Measurements from ENCODE around the gene PAF1.

Gene PAF1

GRCh38 chr19:39390751-39391437 lies at the start of gene PAF1, which contains the start of gene MED29:
Gene PAF1, minus strand, starts transcription at chr19:39391106. Its CDS starts 242 bp downstream, at chr19:39390864.
Gene MED29, plus strand, starts transcription at chr19:39391378. Its CDS starts 45 bp downstream, at chr19:39391423.
- peak; percentile 100 for DNase-seq (ENCODE audit: low read depth)

- DNase-seq (ENCODE audit: low read depth): no peak
Observed at GRCh38 chr19:39438270-39438934, 47.5 kb upstream of the PAF1 start.

- DNase-seq (ENCODE audit: low read depth): no peak
Observed at GRCh38 chr19:39436350-39436716, 45.4 kb upstream of the PAF1 start.

GRCh38 chr19:39435499-39436349 lies 44.8 kb upstream of the PAF1 start, which contains the start of gene RPS16:
Gene RPS16, minus strand, starts transcription at chr19:39435949. Its CDS starts 54 bp downstream, at chr19:39435895.
- DNase-seq (ENCODE audit: low read depth): peak; percentile 98

- no peak for DNase-seq (ENCODE audit: low read depth)
Observed at GRCh38 chr19:39434123-39435076, 43.5 kb upstream of the PAF1 start.

GRCh38 chr19:39433480-39434079 lies 42.7 kb upstream of the PAF1 start:
- DNase-seq (ENCODE audit: low read depth): no peak

- no peak for DNase-seq (ENCODE audit: low read depth)
Observed at GRCh38 chr19:39432677-39433025, 41.7 kb upstream of the PAF1 start.

GRCh38 chr19:39430675-39431593 lies 40.0 kb upstream of the PAF1 start:
- no peak for DNase-seq (ENCODE audit: low read depth)

- DNase-seq (ENCODE audit: low read depth): no peak
Observed at GRCh38 chr19:39428283-39429112, 37.6 kb upstream of the PAF1 start.

- DNase-seq (ENCODE audit: low read depth): no peak
Observed at GRCh38 chr19:39427707-39428106, 36.8 kb upstream of the PAF1 start.

GRCh38 chr19:39426170-39426569 lies 35.3 kb upstream of the PAF1 start:
- DNase-seq (ENCODE audit: low read depth): no peak

- DNase-seq (ENCODE audit: low read depth): no peak
Observed at GRCh38 chr19:39425744-39426143, 34.8 kb upstream of the PAF1 start.

GRCh38 chr19:39424934-39425333 lies 34.0 kb upstream of the PAF1 start:
- DNase-seq (ENCODE audit: low read depth): no peak

- DNase-seq (ENCODE audit: low read depth): no peak
Observed at GRCh38 chr19:39423258-39424086, 32.6 kb upstream of the PAF1 start.

- no peak for DNase-seq (ENCODE audit: low read depth)
Observed at GRCh38 chr19:39422020-39422419, 31.1 kb upstream of the PAF1 start.

- no peak for DNase-seq (ENCODE audit: low read depth)
Observed at GRCh38 chr19:39420769-39421168, 29.9 kb upstream of the PAF1 start.

GRCh38 chr19:39419003-39419402 lies 28.1 kb upstream of the PAF1 start:
- no peak for DNase-seq (ENCODE audit: low read depth)

Data from HS-27A (cell line).